Nephron progenitor cell (in vitro differentiated cells): ENCODE data around the gene GNG4.

Experiments used
- DNase-seq: peaks from one replicate; pipeline ENCODE4 v3.0.0; 2021
- H3K27ac Mint-ChIP-seq: 2 replicates; pipeline ENCODE4 v1.8.0; 2021; ENCODE audit warnings: mild to moderate bottlenecking, moderate library complexity, mixed read lengths
- H3K27me3 Mint-ChIP-seq: 2 replicates; pipeline ENCODE4 v1.8.0; 2021; ENCODE audit warnings: mild to moderate bottlenecking, low read depth, mixed read lengths; ENCODE audit not compliant: poor library complexity
- H3K36me3 Mint-ChIP-seq: 2 replicates; pipeline ENCODE4 v1.8.0; 2021; ENCODE audit warnings: low read depth, mixed read lengths
- H3K4me1 Mint-ChIP-seq: 2 replicates; pipeline ENCODE4 v1.8.0; 2021; ENCODE audit warnings: mixed read lengths
- H3K4me3 Mint-ChIP-seq: 2 replicates; pipeline ENCODE4 v1.8.0; 2021; ENCODE audit warnings: mild to moderate bottlenecking, moderate library complexity, mixed read lengths
- H3K9me3 Mint-ChIP-seq: 2 replicates; pipeline ENCODE4 v1.8.0; 2021; ENCODE audit warnings: mild to moderate bottlenecking, moderate library complexity, mixed read lengths
- TF ChIP-seq, protein P1 (sequence below): fragments of 200-600 bp; sonication (generic); IDR thresholded peaks from 2 replicates; pipeline ENCODE4 v1.5.0; 2021; ENCODE audit warnings: antibody characterized with exemption

The GNG4 gene

GRCh38 chr1:235649368-235650163, at the start of gene GNG4:
GNG4 (minus strand) TSS chr1:235649784; CDS start chr1:235583838, 65,946 bp downstream.
- no peaks in the 10 kb centered on the region for H3K36me3 Mint-ChIP-seq
- peaks cover 33% of the 10 kb centered on the region for H3K4me1 Mint-ChIP-seq
- H3K27ac Mint-ChIP-seq = no peak within 1 kb of the TSS
- H3K4me3 Mint-ChIP-seq = peak within 1 kb of the TSS; percentile 88
- H3K9me3 Mint-ChIP-seq = peaks cover 23% of the 10 kb centered on the region
- H3K27me3 Mint-ChIP-seq = peaks cover 83% of the 10 kb centered on the region
- TF ChIP-seq, protein P1, sequence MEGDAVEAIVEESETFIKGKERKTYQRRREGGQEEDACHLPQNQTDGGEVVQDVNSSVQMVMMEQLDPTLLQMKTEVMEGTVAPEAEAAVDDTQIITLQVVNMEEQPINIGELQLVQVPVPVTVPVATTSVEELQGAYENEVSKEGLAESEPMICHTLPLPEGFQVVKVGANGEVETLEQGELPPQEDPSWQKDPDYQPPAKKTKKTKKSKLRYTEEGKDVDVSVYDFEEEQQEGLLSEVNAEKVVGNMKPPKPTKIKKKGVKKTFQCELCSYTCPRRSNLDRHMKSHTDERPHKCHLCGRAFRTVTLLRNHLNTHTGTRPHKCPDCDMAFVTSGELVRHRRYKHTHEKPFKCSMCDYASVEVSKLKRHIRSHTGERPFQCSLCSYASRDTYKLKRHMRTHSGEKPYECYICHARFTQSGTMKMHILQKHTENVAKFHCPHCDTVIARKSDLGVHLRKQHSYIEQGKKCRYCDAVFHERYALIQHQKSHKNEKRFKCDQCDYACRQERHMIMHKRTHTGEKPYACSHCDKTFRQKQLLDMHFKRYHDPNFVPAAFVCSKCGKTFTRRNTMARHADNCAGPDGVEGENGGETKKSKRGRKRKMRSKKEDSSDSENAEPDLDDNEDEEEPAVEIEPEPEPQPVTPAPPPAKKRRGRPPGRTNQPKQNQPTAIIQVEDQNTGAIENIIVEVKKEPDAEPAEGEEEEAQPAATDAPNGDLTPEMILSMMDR = no peak
- DNase-seq = peak; percentile 80

GRCh38 chr1:235697508-235697907, 47.9 kb upstream of the GNG4 start:
- Mint-ChIP-seq H3K27ac (no peak overlapping the region), H3K4me3 (no peak overlapping the region), H3K9me3 (no peaks in the 10 kb centered on the region), H3K36me3 (no peaks in the 10 kb centered on the region), H3K4me1 (no peaks in the 10 kb centered on the region), H3K27me3 (no peaks in the 10 kb centered on the region)
- TF ChIP-seq, protein P1 = no peak
- no peak for DNase-seq

GRCh38 chr1:235689356-235689755, 39.8 kb upstream of the GNG4 start:
- DNase-seq = no peak
- Mint-ChIP-seq H3K4me3 (no peak overlapping the region), H3K27me3 (no peaks in the 10 kb centered on the region), H3K27ac (no peak overlapping the region), H3K4me1 (peaks cover 14% of the 10 kb centered on the region), H3K36me3 (peaks cover 5% of the 10 kb centered on the region), H3K9me3 (no peaks in the 10 kb centered on the region)
- TF ChIP-seq, protein P1 = no peak

GRCh38 chr1:235688096-235688495, 38.5 kb upstream of the GNG4 start:
- no peak overlapping the region for H3K27ac Mint-ChIP-seq
- DNase-seq = no peak
- no peak overlapping the region for H3K4me3 Mint-ChIP-seq
- no peaks in the 10 kb centered on the region for H3K9me3 Mint-ChIP-seq
- H3K36me3 Mint-ChIP-seq = peaks cover 5% of the 10 kb centered on the region
- H3K4me1 Mint-ChIP-seq = peaks cover 24% of the 10 kb centered on the region
- H3K27me3 Mint-ChIP-seq = no peaks in the 10 kb centered on the region
- TF ChIP-seq, protein P1 = no peak

DNA sequence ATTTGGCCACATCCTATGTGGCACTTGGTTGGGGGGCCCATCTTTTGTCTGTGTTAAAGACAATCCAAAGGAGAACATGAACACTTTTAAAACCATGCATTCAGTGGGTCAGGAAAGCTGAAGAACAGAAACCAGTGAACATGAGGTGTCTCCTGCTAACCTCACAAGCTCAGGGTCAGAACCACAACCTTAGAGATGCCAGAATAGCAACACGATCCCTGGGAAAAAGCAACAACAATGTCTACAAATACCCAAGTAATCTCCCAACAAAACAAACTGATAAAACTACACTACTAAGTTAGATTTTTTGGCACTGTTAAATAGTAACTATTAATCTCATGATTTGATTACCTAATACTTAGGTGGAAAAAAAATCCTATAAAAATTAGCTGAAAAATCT, 34.1 kb upstream of the GNG4 start:
- Mint-ChIP-seq H3K4me3 (no peak overlapping the region), H3K36me3 (no peaks in the 10 kb centered on the region), H3K9me3 (no peaks in the 10 kb centered on the region), H3K27ac (no peak overlapping the region), H3K27me3 (no peaks in the 10 kb centered on the region), H3K4me1 (peaks cover 46% of the 10 kb centered on the region)
- no peak for DNase-seq
- TF ChIP-seq, protein P1 = no peak

GRCh38 chr1:235682216-235682615, 32.6 kb upstream of the GNG4 start:
- Mint-ChIP-seq H3K4me1 (peaks cover 38% of the 10 kb centered on the region), H3K4me3 (no peak overlapping the region), H3K36me3 (no peaks in the 10 kb centered on the region), H3K9me3 (no peaks in the 10 kb centered on the region), H3K27ac (no peak overlapping the region), H3K27me3 (no peaks in the 10 kb centered on the region)
- TF ChIP-seq, protein P1 = no peak
- DNase-seq = no peak
